ENCODE results near the gene RAD54L. TPM values are rescaled to one million over a fixed set of nuclear protein-coding genes. Genes with fewer than 3 reads are reported as not detected.

The RAD54L gene
- polyA plus RNA-seq, 1 donor from 2014 or later = 1.1 TPM

DNA sequence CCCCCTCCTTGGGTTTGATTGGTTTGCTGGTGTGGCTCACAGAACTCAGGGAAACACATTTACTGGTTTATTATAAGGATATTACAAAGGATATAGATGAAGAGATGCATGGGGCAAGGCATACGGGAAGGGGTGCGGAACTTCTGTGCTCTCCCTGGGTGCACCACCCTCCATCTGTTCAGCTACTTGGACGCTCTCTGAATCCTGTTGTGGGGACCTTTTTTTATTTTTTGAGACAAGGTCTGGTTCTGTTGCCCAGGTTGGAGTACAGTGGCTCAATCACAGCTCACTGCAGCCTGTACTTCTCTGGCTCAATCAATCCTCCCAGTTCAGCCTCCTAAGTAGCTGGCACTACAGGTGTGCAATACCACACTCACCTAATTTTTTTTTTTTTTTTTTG is 37.0 kb upstream of the RAD54L start:
- no peak overlapping the region for H3K27ac ChIP-seq (ENCODE audit: low read length)
- TF ChIP-seq, protein P1, sequence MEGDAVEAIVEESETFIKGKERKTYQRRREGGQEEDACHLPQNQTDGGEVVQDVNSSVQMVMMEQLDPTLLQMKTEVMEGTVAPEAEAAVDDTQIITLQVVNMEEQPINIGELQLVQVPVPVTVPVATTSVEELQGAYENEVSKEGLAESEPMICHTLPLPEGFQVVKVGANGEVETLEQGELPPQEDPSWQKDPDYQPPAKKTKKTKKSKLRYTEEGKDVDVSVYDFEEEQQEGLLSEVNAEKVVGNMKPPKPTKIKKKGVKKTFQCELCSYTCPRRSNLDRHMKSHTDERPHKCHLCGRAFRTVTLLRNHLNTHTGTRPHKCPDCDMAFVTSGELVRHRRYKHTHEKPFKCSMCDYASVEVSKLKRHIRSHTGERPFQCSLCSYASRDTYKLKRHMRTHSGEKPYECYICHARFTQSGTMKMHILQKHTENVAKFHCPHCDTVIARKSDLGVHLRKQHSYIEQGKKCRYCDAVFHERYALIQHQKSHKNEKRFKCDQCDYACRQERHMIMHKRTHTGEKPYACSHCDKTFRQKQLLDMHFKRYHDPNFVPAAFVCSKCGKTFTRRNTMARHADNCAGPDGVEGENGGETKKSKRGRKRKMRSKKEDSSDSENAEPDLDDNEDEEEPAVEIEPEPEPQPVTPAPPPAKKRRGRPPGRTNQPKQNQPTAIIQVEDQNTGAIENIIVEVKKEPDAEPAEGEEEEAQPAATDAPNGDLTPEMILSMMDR (IDR thresholded peaks at IDR 0.05; ENCODE audit: poor library complexity, severe bottlenecking) = no peak
- TF ChIP-seq EP300 (conservative IDR thresholded peaks at IDR 0.05; ENCODE audit: poor library complexity, severe bottlenecking) (no peak), SMC3 (conservative IDR thresholded peaks at IDR 0.05; ENCODE audit: poor library complexity) (no peak), EZH2 (IDR thresholded peaks at IDR 0.05; ENCODE audit: borderline replicate concordance, insufficient read depth, low read length, poor library complexity, severe bottlenecking) (no peak), POLR2AphosphoS5 (IDR thresholded peaks at IDR 0.05) (no peak), RAD21 (conservative IDR thresholded peaks at IDR 0.05) (no peak)
- H3K27me3 ChIP-seq (ENCODE audit: insufficient read depth, low read depth, low read length) = no peaks in the 10 kb centered on the region
- no peaks in the 10 kb centered on the region for H3K79me2 ChIP-seq (replicated peaks; ENCODE audit: insufficient read depth, low read length)
- H3K4me3 ChIP-seq (ENCODE audit: low read length) = no peak overlapping the region
- no peaks in the 10 kb centered on the region for H3K36me3 ChIP-seq (ENCODE audit: insufficient read depth, low read length)
- no peak overlapping the region for H3K9ac ChIP-seq (ENCODE audit: low read length)
- no peaks in the 10 kb centered on the region for H4K20me1 ChIP-seq (ENCODE audit: insufficient read depth)
- H2AFZ ChIP-seq (ENCODE audit: low read depth, low read length) = no peak overlapping the region
- no peaks in the 10 kb centered on the region for H3K9me3 ChIP-seq (ENCODE audit: low read length)
- H3F3A ChIP-seq (ENCODE audit: insufficient read depth, low read length, poor library complexity, severe bottlenecking) = no peaks in the 10 kb centered on the region
- H3K4me2 ChIP-seq (ENCODE audit: low read length) = no peak overlapping the region
- no peaks in the 10 kb centered on the region for H3K9me2 ChIP-seq (ENCODE audit: insufficient read depth, low read length)

DNA sequence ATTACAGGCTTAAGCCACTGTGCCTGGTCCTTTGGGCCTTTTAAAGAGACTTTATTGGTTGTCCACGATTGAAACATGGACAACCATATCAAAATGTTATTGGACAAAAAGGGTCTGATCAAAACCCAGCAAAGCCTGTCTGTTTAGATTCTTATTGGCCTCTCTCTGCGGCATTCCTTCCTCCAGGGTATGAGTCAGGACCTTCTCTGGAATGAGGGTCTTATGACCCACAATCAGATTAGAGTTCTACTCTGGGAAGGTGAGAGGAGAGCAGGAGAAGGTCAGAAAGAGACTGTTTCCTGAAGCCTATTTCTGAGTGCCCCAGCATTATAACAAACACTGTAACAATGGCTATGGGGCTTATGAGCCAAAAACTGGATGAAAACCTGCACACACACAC is 36.5 kb upstream of the RAD54L start:
- H3K27me3 ChIP-seq (ENCODE audit: insufficient read depth, low read depth, low read length) = no peaks in the 10 kb centered on the region
- H3K9me3 ChIP-seq (ENCODE audit: low read length) = no peaks in the 10 kb centered on the region
- H3K9ac ChIP-seq (ENCODE audit: low read length) = no peak overlapping the region
- H4K20me1 ChIP-seq (ENCODE audit: insufficient read depth) = no peaks in the 10 kb centered on the region
- no peaks in the 10 kb centered on the region for H3K36me3 ChIP-seq (ENCODE audit: insufficient read depth, low read length)
- no peaks in the 10 kb centered on the region for H3F3A ChIP-seq (ENCODE audit: insufficient read depth, low read length, poor library complexity, severe bottlenecking)
- no peak overlapping the region for H3K4me3 ChIP-seq (ENCODE audit: low read length)
- H2AFZ ChIP-seq (ENCODE audit: low read depth, low read length) = no peak overlapping the region
- H3K79me2 ChIP-seq (replicated peaks; ENCODE audit: insufficient read depth, low read length) = no peaks in the 10 kb centered on the region
- TF ChIP-seq SMC3 (conservative IDR thresholded peaks at IDR 0.05; ENCODE audit: poor library complexity) (no peak), TAF1 (IDR thresholded peaks at IDR 0.05; ENCODE audit: low read depth) (no peak), EP300 (conservative IDR thresholded peaks at IDR 0.05; ENCODE audit: poor library complexity, severe bottlenecking) (no peak)
- TF ChIP-seq, protein P1 (IDR thresholded peaks at IDR 0.05; ENCODE audit: poor library complexity, severe bottlenecking) = no peak
- H3K4me2 ChIP-seq (ENCODE audit: low read length) = no peak overlapping the region
- H3K9me2 ChIP-seq (ENCODE audit: insufficient read depth, low read length) = no peaks in the 10 kb centered on the region
- no peak overlapping the region for H3K27ac ChIP-seq (ENCODE audit: low read length)

DNA sequence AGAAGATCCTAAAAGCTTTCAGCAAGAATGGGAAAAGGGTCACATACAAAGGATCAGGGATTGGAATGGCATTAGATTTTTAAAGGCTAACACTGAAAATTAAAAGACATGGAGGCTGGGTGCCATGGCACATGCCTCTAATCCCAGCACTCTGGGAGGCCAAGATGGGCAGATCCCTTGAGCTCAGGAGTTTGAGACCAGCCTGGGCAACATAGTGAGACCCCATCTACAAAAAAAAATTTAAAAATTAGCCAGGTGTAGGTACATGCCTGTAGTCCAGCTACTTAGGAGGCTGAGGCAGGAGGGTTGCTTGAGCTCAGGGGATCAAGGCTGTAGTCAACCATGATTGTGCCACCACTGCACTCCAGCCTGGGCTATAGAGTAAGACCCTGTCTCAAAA is 32.1 kb upstream of the RAD54L start:
- no peaks in the 10 kb centered on the region for H3K9me2 ChIP-seq (ENCODE audit: insufficient read depth, low read length)
- no peaks in the 10 kb centered on the region for H3K79me2 ChIP-seq (replicated peaks; ENCODE audit: insufficient read depth, low read length)
- H3K36me3 ChIP-seq (ENCODE audit: insufficient read depth, low read length) = no peaks in the 10 kb centered on the region
- no peak overlapping the region for H3K9ac ChIP-seq (ENCODE audit: low read length)
- no peak overlapping the region for H3K4me2 ChIP-seq (ENCODE audit: low read length)
- TF ChIP-seq RAD21 (conservative IDR thresholded peaks at IDR 0.05) (no peak), EZH2 (IDR thresholded peaks at IDR 0.05; ENCODE audit: borderline replicate concordance, insufficient read depth, low read length, poor library complexity, severe bottlenecking) (no peak), POLR2AphosphoS5 (IDR thresholded peaks at IDR 0.05) (no peak), MXI1 (conservative IDR thresholded peaks at IDR 0.05; ENCODE audit: poor library complexity, severe bottlenecking) (no peak), EP300 (conservative IDR thresholded peaks at IDR 0.05; ENCODE audit: poor library complexity, severe bottlenecking) (no peak), TAF1 (IDR thresholded peaks at IDR 0.05; ENCODE audit: low read depth) (no peak)
- TF ChIP-seq, protein P1 (IDR thresholded peaks at IDR 0.05; ENCODE audit: poor library complexity, severe bottlenecking) = no peak
- TF ChIP-seq, protein P2, sequence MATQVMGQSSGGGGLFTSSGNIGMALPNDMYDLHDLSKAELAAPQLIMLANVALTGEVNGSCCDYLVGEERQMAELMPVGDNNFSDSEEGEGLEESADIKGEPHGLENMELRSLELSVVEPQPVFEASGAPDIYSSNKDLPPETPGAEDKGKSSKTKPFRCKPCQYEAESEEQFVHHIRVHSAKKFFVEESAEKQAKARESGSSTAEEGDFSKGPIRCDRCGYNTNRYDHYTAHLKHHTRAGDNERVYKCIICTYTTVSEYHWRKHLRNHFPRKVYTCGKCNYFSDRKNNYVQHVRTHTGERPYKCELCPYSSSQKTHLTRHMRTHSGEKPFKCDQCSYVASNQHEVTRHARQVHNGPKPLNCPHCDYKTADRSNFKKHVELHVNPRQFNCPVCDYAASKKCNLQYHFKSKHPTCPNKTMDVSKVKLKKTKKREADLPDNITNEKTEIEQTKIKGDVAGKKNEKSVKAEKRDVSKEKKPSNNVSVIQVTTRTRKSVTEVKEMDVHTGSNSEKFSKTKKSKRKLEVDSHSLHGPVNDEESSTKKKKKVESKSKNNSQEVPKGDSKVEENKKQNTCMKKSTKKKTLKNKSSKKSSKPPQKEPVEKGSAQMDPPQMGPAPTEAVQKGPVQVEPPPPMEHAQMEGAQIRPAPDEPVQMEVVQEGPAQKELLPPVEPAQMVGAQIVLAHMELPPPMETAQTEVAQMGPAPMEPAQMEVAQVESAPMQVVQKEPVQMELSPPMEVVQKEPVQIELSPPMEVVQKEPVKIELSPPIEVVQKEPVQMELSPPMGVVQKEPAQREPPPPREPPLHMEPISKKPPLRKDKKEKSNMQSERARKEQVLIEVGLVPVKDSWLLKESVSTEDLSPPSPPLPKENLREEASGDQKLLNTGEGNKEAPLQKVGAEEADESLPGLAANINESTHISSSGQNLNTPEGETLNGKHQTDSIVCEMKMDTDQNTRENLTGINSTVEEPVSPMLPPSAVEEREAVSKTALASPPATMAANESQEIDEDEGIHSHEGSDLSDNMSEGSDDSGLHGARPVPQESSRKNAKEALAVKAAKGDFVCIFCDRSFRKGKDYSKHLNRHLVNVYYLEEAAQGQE (IDR thresholded peaks at IDR 0.05; ENCODE audit: borderline replicate concordance) = no peak
- H2AFZ ChIP-seq (ENCODE audit: low read depth, low read length) = no peak overlapping the region
- H4K20me1 ChIP-seq (ENCODE audit: insufficient read depth) = no peaks in the 10 kb centered on the region
- H3K27me3 ChIP-seq (ENCODE audit: insufficient read depth, low read depth, low read length) = no peaks in the 10 kb centered on the region
- H3K27ac ChIP-seq (ENCODE audit: low read length) = no peak overlapping the region
- H3K4me3 ChIP-seq (ENCODE audit: low read length) = no peak overlapping the region
- H3K9me3 ChIP-seq (ENCODE audit: low read length) = no peaks in the 10 kb centered on the region
- H3F3A ChIP-seq (ENCODE audit: insufficient read depth, low read length, poor library complexity, severe bottlenecking) = no peaks in the 10 kb centered on the region
